Transverse colon (tissue), 4 donors: Measurements from ENCODE around the gene CASTOR1. TPM values are rescaled to one million over a fixed set of nuclear protein-coding genes. Genes with fewer than 3 reads are reported as not detected.

Source experiments
- DNase-seq: peaks from one replicate; pipeline ENCODE4 v3.0.0-alpha.2; 2019
- H3K27ac ChIP-seq, 4 donors: fragments of 200-600 bp; sonication (generic); 2 replicates each; pipeline ENCODE4 v1.5.1; 2016 to 2018; ENCODE audit warnings: inconsistent platforms in 4 of 4
- H3K27me3 ChIP-seq: fragments of 200-600 bp; sonication (generic); 2 replicates; pipeline ENCODE4 v1.5.1; 2017; ENCODE audit warnings: inconsistent platforms
- H3K36me3 ChIP-seq, 4 donors: fragments of 200-600 bp; sonication (generic); 2 replicates each; pipeline ENCODE4 v1.5.1; 2017 to 2019; ENCODE audit warnings: inconsistent platforms in 4 of 4
- H3K4me1 ChIP-seq, 4 donors: fragments of 200-600 bp; sonication (generic); 2 replicates each; pipeline ENCODE4 v1.5.1; 2017 to 2020; ENCODE audit warnings: inconsistent platforms in 4 of 4
- H3K4me3 ChIP-seq, 4 donors: fragments of 200-600 bp; sonication (generic); 1 replicate in 1 of 4; 2 replicates in 3 of 4; pipeline versions ENCODE4 v1.5.1 to v1.6.1; 2017 to 2019; ENCODE audit warnings: inconsistent platforms in 4 of 4
- H3K9me3 ChIP-seq, 2 donors: fragments of 200-600 bp; sonication (generic); 2 replicates each; pipeline ENCODE4 v1.5.1; 2017 to 2019; ENCODE audit warnings: inconsistent platforms in 2 of 2
- EP300 ChIP-seq: sonication (generic); formaldehyde crosslinking; IDR thresholded peaks from one replicate; pipeline ENCODE4 v1.6.1; 2017; ENCODE audit warnings: antibody characterized with exemption, low read depth
- POLR2A ChIP-seq: fragments of 450-650 bp; IDR thresholded peaks from one replicate; pipeline ENCODE4 v1.6.1; 2016; ENCODE audit warnings: antibody characterized with exemption, mild to moderate bottlenecking, moderate library complexity
- POLR2AphosphoS5 ChIP-seq, 3 donors: sonication (generic); formaldehyde crosslinking; IDR thresholded peaks; one replicate each; pipeline ENCODE4 v1.6.1; 2016; ENCODE audit warnings: antibody characterized with exemption in 3 of 3
- WGBS, 2 donors: methylation state at CpG; one replicate each; pipeline ENCODE4 v1.1.5; 2018; ENCODE audit warnings: low coverage in 1 of 2; 5-methylcytosine and 5-hydroxymethylcytosine counted together
- in situ Hi-C, 4 donors: fragments of 200-750 bp; cut with MboI; loops; one replicate each; pipeline versions ENCODE4 v1.15.0 to v1.15.1; 2017; ENCODE audit warnings: low sequenced_read_pairs in 3 of 4, low pct_ligation_motif_present in 1 of 4, low pct_unique_long_range_greater_than_20kb in 1 of 4
- intact Hi-C: fragments of 100-400 bp; cut with DNase I; formaldehyde crosslinking; loops from one replicate; pipeline ENCODE4 v1.15.1; 2023; ENCODE audit warnings: low total_unique reads
- total RNA-seq, 4 donors: library from RNA; depleted of rRNA; stranded (reverse); fragments of >200 nt; gene quantifications; one replicate each; pipeline ENCODE4 v1.1.0, GENCODE V29; 2016
- TF ChIP-seq, protein P1 (sequence below), 5 experiments: fragments of 200-600 bp in 3 of 5; fragments of 450-650 bp in 2 of 5; sonication (generic) in 3 of 5; IDR thresholded peaks; 1 replicate in 2 of 5; 2 replicates in 3 of 5; pipeline ENCODE4 v1.5.1; 2016 to 2017; ENCODE audit warnings: antibody characterized with exemption in 5 of 5, inconsistent platforms in 3 of 5, mild to moderate bottlenecking in 2 of 5, moderate library complexity in 1 of 5

Gene CASTOR1
- total RNA-seq, 4 donors from 2014 or later: 5.6 to 6.8 TPM; not detected in 2

DNA sequence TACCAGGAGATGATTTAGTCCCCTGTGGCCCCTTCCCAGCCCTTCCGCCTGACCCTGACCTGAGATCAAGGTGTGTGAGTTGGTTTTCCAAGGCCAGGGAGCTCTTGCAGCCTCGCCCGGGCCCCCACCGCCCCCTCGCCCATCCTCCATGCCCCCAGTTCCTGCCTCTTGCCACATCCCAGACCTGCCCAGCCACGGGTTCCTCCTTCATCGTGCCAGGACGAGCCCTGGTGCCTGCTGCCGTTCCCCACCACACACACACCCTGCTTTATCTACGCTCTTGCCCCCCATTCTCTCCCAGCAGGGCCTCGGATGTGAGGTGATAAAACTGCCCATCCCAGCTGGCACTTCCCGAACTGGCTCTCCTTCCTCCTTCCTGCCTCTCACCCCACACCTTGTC, 41.3 kb downstream of the CASTOR1 start:
- TF ChIP-seq POLR2AphosphoS5 (IDR thresholded peaks at IDR 0.05) (no peak), EP300 (no peak), POLR2A (no peak)
- TF ChIP-seq, protein P1, sequence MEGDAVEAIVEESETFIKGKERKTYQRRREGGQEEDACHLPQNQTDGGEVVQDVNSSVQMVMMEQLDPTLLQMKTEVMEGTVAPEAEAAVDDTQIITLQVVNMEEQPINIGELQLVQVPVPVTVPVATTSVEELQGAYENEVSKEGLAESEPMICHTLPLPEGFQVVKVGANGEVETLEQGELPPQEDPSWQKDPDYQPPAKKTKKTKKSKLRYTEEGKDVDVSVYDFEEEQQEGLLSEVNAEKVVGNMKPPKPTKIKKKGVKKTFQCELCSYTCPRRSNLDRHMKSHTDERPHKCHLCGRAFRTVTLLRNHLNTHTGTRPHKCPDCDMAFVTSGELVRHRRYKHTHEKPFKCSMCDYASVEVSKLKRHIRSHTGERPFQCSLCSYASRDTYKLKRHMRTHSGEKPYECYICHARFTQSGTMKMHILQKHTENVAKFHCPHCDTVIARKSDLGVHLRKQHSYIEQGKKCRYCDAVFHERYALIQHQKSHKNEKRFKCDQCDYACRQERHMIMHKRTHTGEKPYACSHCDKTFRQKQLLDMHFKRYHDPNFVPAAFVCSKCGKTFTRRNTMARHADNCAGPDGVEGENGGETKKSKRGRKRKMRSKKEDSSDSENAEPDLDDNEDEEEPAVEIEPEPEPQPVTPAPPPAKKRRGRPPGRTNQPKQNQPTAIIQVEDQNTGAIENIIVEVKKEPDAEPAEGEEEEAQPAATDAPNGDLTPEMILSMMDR (IDR thresholded peaks at IDR 0.05): no peak
- in situ Hi-C loops (no loop called here), intact Hi-C loops (no loop called here)
- DNase-seq: no peak
- Histone ChIP-seq H3K27me3 (peaks cover 16% of the 10 kb centered on the region), H3K4me3 (no peak overlapping the region), H3K9me3 (no peaks in the 10 kb centered on the region), H3K36me3 (no peaks in the 10 kb centered on the region), H3K27ac (peak overlapping the region; percentile 75 to 86 (median 84)), H3K4me1 (peaks cover 11 to 50% (median 45%) of the 10 kb centered on the region in 4 donors)
- 61% methylated on average over 12 of the region's 12 CpGs; no CpG with 5 or more reads in 1 of the 2 donors for WGBS, 2 donors

- no peaks in the 10 kb centered on the region for H3K36me3 ChIP-seq
- intact Hi-C loops (no loop called here), in situ Hi-C loops (no loop called here)
- peaks cover 16% of the 10 kb centered on the region for H3K27me3 ChIP-seq
- peak overlapping the region; percentile 75 to 86 (median 84) for H3K27ac ChIP-seq
- no peak for DNase-seq
- no peak for TF ChIP-seq EP300
- no peak for TF ChIP-seq POLR2AphosphoS5 (IDR thresholded peaks at IDR 0.05)
- TF ChIP-seq, protein P1 (IDR thresholded peaks at IDR 0.05): no peak
- no peak for TF ChIP-seq POLR2A
- H3K9me3 ChIP-seq: no peaks in the 10 kb centered on the region
- peaks cover 7 to 46% (median 41%) of the 10 kb centered on the region in 4 donors for H3K4me1 ChIP-seq
- WGBS, 2 donors: 68% methylated on average over 11 of the region's 11 CpGs; no CpG with 5 or more reads in 1 of the 2 donors
- H3K4me3 ChIP-seq: peak overlapping the region in 2 of 4 donors; percentile 43 to 62
These were observed 41.7 kb downstream of the CASTOR1 start for GRCh38 chr22:30247561-30247960.

DNA sequence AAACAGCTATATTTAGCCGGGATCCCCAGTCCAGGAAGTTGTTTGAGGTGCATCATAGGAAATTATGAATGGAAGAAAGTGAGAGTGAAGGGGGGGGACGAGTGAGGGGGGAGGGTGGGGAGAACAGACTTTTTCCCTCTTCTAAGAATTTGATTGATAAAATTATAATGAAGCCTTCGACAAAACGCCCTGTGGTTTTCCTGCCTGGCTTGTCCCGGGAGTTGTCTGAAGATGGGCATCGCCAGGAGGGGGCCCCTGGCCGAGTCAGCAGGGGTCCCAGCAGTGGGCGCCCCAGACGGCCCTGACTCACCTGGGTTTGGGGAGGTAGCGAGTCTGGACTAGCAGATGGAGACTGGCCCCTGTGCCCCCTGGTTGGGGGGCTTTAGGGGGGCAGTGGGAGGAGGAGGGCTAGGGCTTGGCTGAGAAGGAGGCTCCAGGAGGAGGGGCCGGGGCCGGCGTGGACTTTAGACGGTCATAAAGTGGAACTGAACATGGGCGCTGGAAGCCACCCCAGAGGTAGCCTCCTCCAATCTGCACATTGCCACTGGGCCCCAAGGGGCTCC, 42.4 kb downstream of the CASTOR1 start:
- WGBS, 2 donors: 0 to 19% methylated on average over 3 to 15 of the region's 15 CpGs
- Histone ChIP-seq H3K27me3 (peaks cover 16% of the 10 kb centered on the region), H3K27ac (peak overlapping the region; percentile 75 to 86 (median 84)), H3K36me3 (no peaks in the 10 kb centered on the region), H3K4me1 (peaks cover 5 to 40% (median 36%) of the 10 kb centered on the region in 4 donors), H3K9me3 (no peaks in the 10 kb centered on the region), H3K4me3 (peak overlapping the region in 3 of 4 donors; percentile 43 to 62 (median 54))
- DNase-seq: peak; percentile 85
- in situ Hi-C loops: no loop called here
- intact Hi-C loops: no loop called here
- no peak for TF ChIP-seq POLR2AphosphoS5 (IDR thresholded peaks at IDR 0.05)
- TF ChIP-seq EP300: no peak
- TF ChIP-seq POLR2A: no peak
- TF ChIP-seq, protein P1 (IDR thresholded peaks at IDR 0.05): peak in 2 of 5 experiments; percentile 13 to 35

DNA sequence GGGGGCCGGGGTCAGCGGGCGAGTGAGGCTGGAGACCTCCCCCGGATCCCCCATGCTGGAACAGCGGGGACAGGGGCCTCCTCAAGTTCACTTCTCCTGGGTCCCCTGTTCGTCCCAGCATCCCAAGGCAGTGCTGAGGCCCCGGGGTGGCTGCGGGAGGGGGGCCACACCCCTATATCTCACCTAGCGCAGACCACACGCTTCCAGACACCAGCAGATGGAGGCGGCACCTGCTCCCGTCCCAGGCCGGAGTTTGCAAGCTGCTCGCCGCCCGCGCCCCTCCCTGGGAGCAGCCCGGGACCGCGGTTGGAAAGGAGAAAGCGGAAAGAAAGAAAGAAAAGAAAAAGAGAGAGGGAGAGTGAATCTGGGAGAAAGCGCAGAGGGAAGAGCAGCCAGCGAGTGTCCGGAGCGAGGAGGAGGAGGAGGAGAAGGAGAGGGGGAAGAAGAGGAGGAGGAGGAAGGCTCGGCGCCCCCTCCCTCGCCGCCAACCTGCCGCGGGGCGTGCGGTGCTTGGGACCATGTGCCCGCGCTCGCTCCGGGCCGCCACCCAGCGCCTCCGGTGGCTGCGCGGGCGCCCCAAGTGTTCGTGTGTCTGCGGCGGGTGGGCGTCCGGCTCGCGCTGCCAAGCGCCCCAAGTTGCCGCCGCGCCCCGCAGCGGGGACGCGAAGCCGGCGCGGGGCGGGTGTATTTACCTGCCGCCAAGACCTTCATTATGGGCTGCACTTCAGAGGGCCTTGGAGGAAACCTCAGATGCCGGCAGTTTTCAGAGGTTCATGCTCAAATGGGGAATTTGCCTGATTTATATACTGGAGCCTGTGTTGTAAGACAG, 43.1 kb downstream of the CASTOR1 start, which contains the start of gene LIF:
TSS of gene LIF (minus strand) at position 775 of the 829 bp plus-strand sequence. CDS start at position 711, 64 bp downstream.
- 2% methylated on average over 57 of the region's 64 CpGs; no CpG with 5 or more reads in 1 of the 2 donors for WGBS, 2 donors

More for the DNA sequence above, 43.1 kb downstream of the CASTOR1 start, which contains the start of gene LIF:
- Histone ChIP-seq H3K27ac (peak within 1 kb of the TSS; percentile 75 to 86 (median 84)), H3K9me3 (no peaks in the 10 kb centered on the region), H3K4me3 (peak within 1 kb of the TSS; percentile 27 to 62 (median 48)), H3K27me3 (peaks cover 16% of the 10 kb centered on the region), H3K36me3 (no peaks in the 10 kb centered on the region), H3K4me1 (peaks cover 5 to 38% (median 36%) of the 10 kb centered on the region in 4 donors)
- TF ChIP-seq, protein P1 (IDR thresholded peaks at IDR 0.05): peak in 1 of 5 experiments; percentile 6
- TF ChIP-seq POLR2A (peak; percentile 53), POLR2AphosphoS5 (IDR thresholded peaks at IDR 0.05) (peak in 1 of 3 donors; percentile 15), EP300 (no peak)
- peak; percentile 52 for DNase-seq
- in situ Hi-C loops: no loop called here
- intact Hi-C loops: no loop called here
